Ovary (tissue), 9 donors: Measurements from ENCODE around the gene NRSN2. TPM values are rescaled to one million over a fixed set of nuclear protein-coding genes. Genes with fewer than 3 reads are reported as not detected.
A peak's percentile ranks its signal among the peaks of the same experiment; 100 is the strongest.

Experiments used
- DNase-seq, 5 donors: peaks; one replicate each; pipeline ENCODE4 v3.0.0-alpha.2; 2019 to 2020
- H3K27ac ChIP-seq, 2 donors: fragments of 200-600 bp; one replicate each; pipeline versions ENCODE4 v1.5.1 to v1.8.0; 2019 to 2022
- H3K27me3 ChIP-seq: fragments of 200-600 bp; one replicate; pipeline ENCODE4 v1.8.0; 2022
- H3K36me3 ChIP-seq: fragments of 200-600 bp; sonication (generic); one replicate; pipeline ENCODE4 v1.5.1; 2019
- H3K4me1 ChIP-seq: one replicate; pipeline ENCODE4 v1.8.1; 2013; ENCODE audit warnings: mild to moderate bottlenecking, moderate library complexity; ENCODE audit not compliant: insufficient read depth
- H3K4me3 ChIP-seq: fragments of 200-600 bp; sonication (generic); one replicate; pipeline ENCODE4 v1.5.1; 2017
- H3K9me3 ChIP-seq, 2 donors: fragments of 200-600 bp in 1 of 2; sonication (generic) in 1 of 2; one replicate each; pipeline versions ENCODE4 v1.5.1 to v1.8.1; 2013 to 2019; ENCODE audit warnings: mild to moderate bottlenecking in 1 of 2, moderate library complexity in 1 of 2
- EP300 ChIP-seq: sonication (generic); formaldehyde crosslinking; IDR thresholded peaks from one replicate; pipeline ENCODE4 v1.6.1; 2017; ENCODE audit warnings: antibody characterized with exemption
- POLR2A ChIP-seq: fragments of 450-650 bp; IDR thresholded peaks from one replicate; pipeline ENCODE4 v1.6.1; 2017; ENCODE audit warnings: antibody characterized with exemption, mild to moderate bottlenecking, moderate library complexity
- WGBS, 3 donors: extraction: QIAGEN DNeasy Blood & Tissue Kit in 1 of 3; methylation state at CpG; one replicate each; pipeline versions ENCODE4 v1.1.5 to v1.1.7; 2013 to 2017; 5-methylcytosine and 5-hydroxymethylcytosine counted together
- intact Hi-C, 4 donors: fragments of 100-400 bp; cut with DNase I; formaldehyde crosslinking; loops; one replicate each; pipeline versions ENCODE4 v1.11.0 to v1.15.1; 2022 to 2023
- polyA plus RNA-seq, 2 donors: library from polyadenylated mRNA; stranded (reverse); fragments of 200-250 nt in 1 of 2; fragments of 350-450 nt in 1 of 2; fragmentation: Illumina TruSeq in 1 of 2; extraction: RNeasy Lipid Tissue Mini Kit (QIAGEN cat#74804) in 1 of 2; gene quantifications; one replicate each; pipeline ENCODE4 v1.2.3, GENCODE V29; 2013 to 2014
- total RNA-seq, 7 donors: library from RNA; depleted of rRNA in 2 of 7; stranded (reverse); fragments of >200 nt in 2 of 7; fragmentation: NEBNext Ultra II Directional in 3 of 7; extraction: Animal tissue kit (Norgen Biotek cat#: 25700) in 3 of 7; gene quantifications; one replicate each; pipeline versions ENCODE4 v1.1.0 to v1.2.4, GENCODE V29; 2016 to 2023
- TF ChIP-seq, protein P1 (sequence below), 3 donors: fragments of 450-650 bp in 2 of 3; fragments of 200-600 bp in 1 of 3; IDR thresholded peaks; one replicate each; pipeline versions ENCODE4 v1.5.1 to v1.8.0; 2016 to 2022; ENCODE audit warnings: antibody characterized with exemption in 3 of 3, mild to moderate bottlenecking in 1 of 3
- donor health status: DM: no; HTN: no; CAD: no; lungs with moderate emphysema.
- donor health status: DM: no; HTN: no; CAD: no.
- donor health status: Bipolar disorder and iron deficiency.
- donor health status: DM: yes; HTN: yes; CAD: no.
- donor health status: DM: no; HTN: no; CAD: no.
- donor health status: DM: yes; HTN: yes; CAD: no.

NRSN2 gene
- total and polyA plus RNA-seq, 9 donors = 20.5 to 77.9 (median 43.2) TPM

DNA sequence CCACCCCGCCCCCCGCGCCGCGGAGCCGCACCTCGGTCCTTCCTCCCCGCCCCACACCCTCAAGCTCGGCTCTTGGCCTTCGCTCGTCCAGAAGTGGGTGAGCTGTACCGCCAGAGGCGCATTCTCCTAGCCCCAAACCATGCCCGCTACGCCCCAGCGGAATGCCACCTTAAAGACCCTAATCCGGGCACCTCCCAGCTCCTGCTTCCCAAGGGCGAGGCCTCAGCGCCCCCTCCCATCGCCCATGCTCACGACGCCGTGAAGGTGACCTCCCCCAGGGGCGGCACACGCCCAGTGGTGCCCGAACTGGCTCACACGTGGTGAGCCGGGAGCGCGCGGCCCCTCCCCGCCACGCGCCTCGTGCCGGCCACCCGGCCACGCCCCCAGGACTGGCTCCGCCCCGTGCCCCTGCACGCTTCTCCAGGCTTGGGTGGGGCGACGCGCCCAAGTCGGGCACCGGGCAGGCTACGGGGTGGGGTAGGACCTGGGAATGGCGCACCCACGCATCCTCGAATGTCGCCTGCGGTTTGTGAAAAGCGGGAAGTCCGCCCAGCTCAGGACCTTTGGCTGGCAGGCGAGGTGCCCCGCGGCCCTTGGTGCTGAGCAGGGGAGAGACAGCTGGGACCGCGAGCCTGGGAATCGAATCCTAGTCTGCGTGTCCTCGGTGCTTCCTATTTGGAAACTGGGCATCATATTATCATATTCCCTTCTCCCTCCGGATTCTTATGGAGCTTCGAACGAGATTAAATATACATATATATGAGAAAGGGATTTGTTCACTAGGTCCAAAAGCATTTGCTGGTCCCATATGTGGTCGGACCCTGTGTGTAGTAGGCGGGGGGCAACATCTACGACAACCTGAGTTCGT lies 22.5 kb upstream of the NRSN2 start:
- no peaks in the 10 kb centered on the region for H3K36me3 ChIP-seq
- peak overlapping the region; percentile 23 to 97 for H3K27ac ChIP-seq
- TF ChIP-seq EP300 (no peak), POLR2A (peak; percentile 57)
- TF ChIP-seq, protein P1, sequence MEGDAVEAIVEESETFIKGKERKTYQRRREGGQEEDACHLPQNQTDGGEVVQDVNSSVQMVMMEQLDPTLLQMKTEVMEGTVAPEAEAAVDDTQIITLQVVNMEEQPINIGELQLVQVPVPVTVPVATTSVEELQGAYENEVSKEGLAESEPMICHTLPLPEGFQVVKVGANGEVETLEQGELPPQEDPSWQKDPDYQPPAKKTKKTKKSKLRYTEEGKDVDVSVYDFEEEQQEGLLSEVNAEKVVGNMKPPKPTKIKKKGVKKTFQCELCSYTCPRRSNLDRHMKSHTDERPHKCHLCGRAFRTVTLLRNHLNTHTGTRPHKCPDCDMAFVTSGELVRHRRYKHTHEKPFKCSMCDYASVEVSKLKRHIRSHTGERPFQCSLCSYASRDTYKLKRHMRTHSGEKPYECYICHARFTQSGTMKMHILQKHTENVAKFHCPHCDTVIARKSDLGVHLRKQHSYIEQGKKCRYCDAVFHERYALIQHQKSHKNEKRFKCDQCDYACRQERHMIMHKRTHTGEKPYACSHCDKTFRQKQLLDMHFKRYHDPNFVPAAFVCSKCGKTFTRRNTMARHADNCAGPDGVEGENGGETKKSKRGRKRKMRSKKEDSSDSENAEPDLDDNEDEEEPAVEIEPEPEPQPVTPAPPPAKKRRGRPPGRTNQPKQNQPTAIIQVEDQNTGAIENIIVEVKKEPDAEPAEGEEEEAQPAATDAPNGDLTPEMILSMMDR (IDR thresholded peaks at IDR 0.05) = peak in 2 of 3 donors; percentile 20 to 31
- peak; percentile 87 to 94 (median 92) for DNase-seq
- H3K27me3 ChIP-seq = no peaks in the 10 kb centered on the region
- intact Hi-C loops = loop anchor here in 2 of 4 donors (1.0 to 10.0 kb wide), 2 partner anchors 27 to 1060 kb away; partner anchors contain the start of gene ZCCHC3 (in 1 of the 2)
- H3K4me1 ChIP-seq = peaks cover 5% of the 10 kb centered on the region
- WGBS, 3 donors = 0 to 1% (median 1%) methylated on average over 33 to 69 of the region's 69 CpGs
- H3K4me3 ChIP-seq = peak overlapping the region; percentile 69
- no peaks in the 10 kb centered on the region for H3K9me3 ChIP-seq

GRCh38 chr20:325045-325888 lies 21.6 kb upstream of the NRSN2 start, which contains the start of gene SOX12:
TSS of gene SOX12 (plus strand) at chr20:325552. CDS start at chr20:325925, 373 bp downstream.
- Histone ChIP-seq H3K27me3 (no peaks in the 10 kb centered on the region), H3K36me3 (no peaks in the 10 kb centered on the region), H3K4me3 (peak within 1 kb of the TSS; percentile 69), H3K4me1 (peaks cover 5% of the 10 kb centered on the region), H3K9me3 (no peaks in the 10 kb centered on the region), H3K27ac (peak within 1 kb of the TSS; percentile 91 to 97)
- DNase-seq = peak; percentile 97 to 98 (median 98)
- WGBS, 3 donors = 0 to 1% (median 0%) methylated on average over 66 to 106 of the region's 106 CpGs
- TF ChIP-seq POLR2A = peak; percentile 35
- TF ChIP-seq, protein P1 (IDR thresholded peaks at IDR 0.05) = no peak
- intact Hi-C loops = loop anchor here in 2 of 4 donors (1.0 to 10.0 kb wide), 2 partner anchors 28 to 1060 kb away; partner anchors contain the start of gene ZCCHC3 (in 1 of the 2)

- 0 to 1% (median 1%) methylated on average over 31 to 103 of the region's 103 CpGs for WGBS, 3 donors
- Histone ChIP-seq H3K36me3 (no peaks in the 10 kb centered on the region), H3K27ac (peak overlapping the region; percentile 91 to 97), H3K4me3 (peak overlapping the region; percentile 69), H3K4me1 (peaks cover 5% of the 10 kb centered on the region), H3K27me3 (no peaks in the 10 kb centered on the region), H3K9me3 (no peaks in the 10 kb centered on the region)
- no peak for TF ChIP-seq POLR2A
- TF ChIP-seq, protein P1 (IDR thresholded peaks at IDR 0.05) = peak in 1 of 3 donors; percentile 14
- intact Hi-C loops = loop anchor here in 2 of 4 donors (1.0 to 10.0 kb wide), 2 partner anchors 29 to 1059 kb away; partner anchors contain the start of gene ZCCHC3 (in 1 of the 2)
- peak; percentile 70 to 86 (median 80) for DNase-seq
These were observed 20.8 kb upstream of the NRSN2 start for GRCh38 chr20:325889-326644.
